Stimulated activated effector memory CD8-positive, alpha-beta T cell treated with anti-CD3 and anti-CD28 coated beads, Interleukin-12 subunit alpha, Interleukin-12 subunit beta, amount 100 ng/mL, for 72 hours (primary cell): ENCODE results near the gene ARFGEF3.
"Not testable (repeated sequence)": the region's sequence is repeated elsewhere in the genome, so short reads cannot be mapped to it uniquely, and the experiment has no call there.

Experiments used
- ATAC-seq: fragments of 150-1000 bp; cut with Tn5 transposase; 2 replicates; pipeline ENCODE4 v1.10.0; 2021
- DNase-seq, 2 donors: peaks; one replicate each; pipeline ENCODE4 v3.0.0; 2021 to 2022; ENCODE audit warnings: low spot score in 2 of 2
- H3K27ac Mint-ChIP-seq: one replicate; pipeline ENCODE4 v1.8.0; 2022; ENCODE audit warnings: mild to moderate bottlenecking, mixed read lengths
- H3K36me3 Mint-ChIP-seq: one replicate; pipeline ENCODE4 v1.8.0; 2022; ENCODE audit warnings: mild to moderate bottlenecking, mixed read lengths
- H3K4me1 Mint-ChIP-seq: one replicate; pipeline ENCODE4 v1.8.0; 2022; ENCODE audit warnings: mixed read lengths
- H3K4me3 Mint-ChIP-seq: one replicate; pipeline ENCODE4 v1.8.0; 2022; ENCODE audit warnings: mild to moderate bottlenecking, mixed read lengths
- H3K9me3 Mint-ChIP-seq: one replicate; pipeline ENCODE4 v1.8.0; 2022; ENCODE audit warnings: mixed read lengths

The ARFGEF3 gene

GRCh38 chr6:138161338-138162110 lies at the start of gene ARFGEF3:
Gene ARFGEF3, plus strand, starts transcription at chr6:138161939. Its CDS starts 148 bp downstream, at chr6:138162087.
- Mint-ChIP-seq H3K27ac (no peak within 1 kb of the TSS), H3K36me3 (no peaks in the 10 kb centered on the region), H3K4me1 (peaks cover 13% of the 10 kb centered on the region), H3K4me3 (peak within 1 kb of the TSS; percentile 68), H3K9me3 (no peaks in the 10 kb centered on the region)
- ATAC-seq = peak; percentile 97
- DNase-seq = peak; percentile 52 to 70

GRCh38 chr6:138113588-138114210 lies 48.0 kb upstream of the ARFGEF3 start:
- ATAC-seq (no peak), DNase-seq (no peak)
- Mint-ChIP-seq H3K36me3 (peaks cover 5% of the 10 kb centered on the region), H3K9me3 (no peaks in the 10 kb centered on the region), H3K4me1 (peaks cover 12% of the 10 kb centered on the region), H3K27ac (no peak overlapping the region), H3K4me3 (no peak overlapping the region)

- DNase-seq = no peak
- no peak overlapping the region for H3K4me3 Mint-ChIP-seq
- no peaks in the 10 kb centered on the region for H3K9me3 Mint-ChIP-seq
- peaks cover 7% of the 10 kb centered on the region for H3K4me1 Mint-ChIP-seq
- H3K36me3 Mint-ChIP-seq = peaks cover 5% of the 10 kb centered on the region
- no peak overlapping the region for H3K27ac Mint-ChIP-seq
- ATAC-seq = no peak
Measured at GRCh38 chr6:138115201-138115600, 46.5 kb upstream of the ARFGEF3 start.

- ATAC-seq (peak; percentile 87), DNase-seq (no peak)
- peaks cover 5% of the 10 kb centered on the region for H3K36me3 Mint-ChIP-seq
- no peaks in the 10 kb centered on the region for H3K9me3 Mint-ChIP-seq
- peaks cover 7% of the 10 kb centered on the region for H3K4me1 Mint-ChIP-seq
- H3K4me3 Mint-ChIP-seq = no peak overlapping the region
- H3K27ac Mint-ChIP-seq = no peak overlapping the region
Measured at GRCh38 chr6:138115877-138116660, 45.7 kb upstream of the ARFGEF3 start.

- DNase-seq (no peak), ATAC-seq (no peak)
- Mint-ChIP-seq H3K9me3 (no peaks in the 10 kb centered on the region), H3K27ac (no peak overlapping the region), H3K4me1 (peaks cover 7% of the 10 kb centered on the region), H3K36me3 (peaks cover 5% of the 10 kb centered on the region), H3K4me3 (no peak overlapping the region)
Measured at GRCh38 chr6:138116661-138116999, 45.1 kb upstream of the ARFGEF3 start.

GRCh38 chr6:138117376-138117914 lies 44.3 kb upstream of the ARFGEF3 start:
- DNase-seq = no peak
- ATAC-seq = no peak
- Mint-ChIP-seq H3K4me1 (peaks cover 7% of the 10 kb centered on the region), H3K27ac (no peak overlapping the region), H3K36me3 (peaks cover 5% of the 10 kb centered on the region), H3K9me3 (no peaks in the 10 kb centered on the region), H3K4me3 (no peak overlapping the region)

- not testable (repeated sequence) for ATAC-seq, H3K36me3 Mint-ChIP-seq, H3K4me3 Mint-ChIP-seq, DNase-seq, H3K9me3 Mint-ChIP-seq, H3K4me1 Mint-ChIP-seq, H3K27ac Mint-ChIP-seq
Measured at GRCh38 chr6:138119229-138119628, 42.5 kb upstream of the ARFGEF3 start.

- H3K27ac Mint-ChIP-seq = no peak overlapping the region
- peaks cover 5% of the 10 kb centered on the region for H3K36me3 Mint-ChIP-seq
- H3K9me3 Mint-ChIP-seq = no peaks in the 10 kb centered on the region
- no peak for DNase-seq
- H3K4me3 Mint-ChIP-seq = no peak overlapping the region
- H3K4me1 Mint-ChIP-seq = peaks cover 7% of the 10 kb centered on the region
- no peak for ATAC-seq
Measured at GRCh38 chr6:138119976-138120375, 41.8 kb upstream of the ARFGEF3 start.

- Mint-ChIP-seq H3K4me1 (no peaks in the 10 kb centered on the region), H3K27ac (no peak overlapping the region), H3K36me3 (no peaks in the 10 kb centered on the region), H3K4me3 (no peak overlapping the region), H3K9me3 (no peaks in the 10 kb centered on the region)
- ATAC-seq = no peak
- no peak for DNase-seq
Measured at GRCh38 chr6:138124096-138124495, 37.6 kb upstream of the ARFGEF3 start.

- no peak overlapping the region for H3K27ac Mint-ChIP-seq
Measured at GRCh38 chr6:138128096-138128495, 33.6 kb upstream of the ARFGEF3 start.

GRCh38 chr6:138129190-138129589 lies 32.5 kb upstream of the ARFGEF3 start:
- no peak for DNase-seq
- Mint-ChIP-seq H3K27ac (no peak overlapping the region), H3K36me3 (no peaks in the 10 kb centered on the region), H3K9me3 (no peaks in the 10 kb centered on the region), H3K4me3 (no peak overlapping the region), H3K4me1 (no peaks in the 10 kb centered on the region)
- peak; percentile 13 for ATAC-seq

More at GRCh38 chr6:138128096-138128495, 33.6 kb upstream of the ARFGEF3 start:
- no peaks in the 10 kb centered on the region for H3K36me3 Mint-ChIP-seq
- ATAC-seq (no peak), DNase-seq (no peak)
- no peak overlapping the region for H3K4me3 Mint-ChIP-seq
- no peaks in the 10 kb centered on the region for H3K4me1 Mint-ChIP-seq
- H3K9me3 Mint-ChIP-seq = no peaks in the 10 kb centered on the region

GRCh38 chr6:138142806-138143205 lies 18.9 kb upstream of the ARFGEF3 start:
- Mint-ChIP-seq H3K4me1 (no peaks in the 10 kb centered on the region), H3K27ac (no peak overlapping the region), H3K9me3 (no peaks in the 10 kb centered on the region), H3K4me3 (no peak overlapping the region), H3K36me3 (no peaks in the 10 kb centered on the region)
- no peak for DNase-seq
- no peak for ATAC-seq

- ATAC-seq (no peak), DNase-seq (no peak)
- Mint-ChIP-seq H3K9me3 (no peaks in the 10 kb centered on the region), H3K4me3 (no peak overlapping the region), H3K27ac (no peak overlapping the region), H3K4me1 (no peaks in the 10 kb centered on the region), H3K36me3 (no peaks in the 10 kb centered on the region)
Measured at GRCh38 chr6:138145402-138145801, 16.3 kb upstream of the ARFGEF3 start.

GRCh38 chr6:138146544-138146943 lies 15.2 kb upstream of the ARFGEF3 start:
- H3K9me3 Mint-ChIP-seq = no peaks in the 10 kb centered on the region
- DNase-seq (no peak), ATAC-seq (no peak)
- no peak overlapping the region for H3K4me3 Mint-ChIP-seq
- H3K36me3 Mint-ChIP-seq = no peaks in the 10 kb centered on the region
- no peaks in the 10 kb centered on the region for H3K4me1 Mint-ChIP-seq
- no peak overlapping the region for H3K27ac Mint-ChIP-seq

- ATAC-seq = no peak
- Mint-ChIP-seq H3K9me3 (peaks cover 10% of the 10 kb centered on the region), H3K4me3 (no peak overlapping the region), H3K27ac (no peak overlapping the region), H3K4me1 (no peaks in the 10 kb centered on the region), H3K36me3 (no peaks in the 10 kb centered on the region)
- DNase-seq = no peak
Measured at GRCh38 chr6:138155443-138155842, 6.3 kb upstream of the ARFGEF3 start.
